Hematopoietic multipotent progenitor cell treated with erythropoietin and hydrocortisone succinate and interleukin-3 and kit ligand, for 8 days (in vitro differentiated cells): ENCODE results near the gene AFDN.
"Not testable (repeated sequence)": the region's sequence is repeated elsewhere in the genome, so short reads cannot be mapped to it uniquely, and the experiment has no call there.

ENCODE experiments used
- DNase-seq: peaks from one replicate; pipeline ENCODE4 v3.0.0-alpha.2; 2015

Gene AFDN

GRCh38 chr6:167985911-167986595, 159.3 kb downstream of the AFDN start:
- no peak for DNase-seq

DNA sequence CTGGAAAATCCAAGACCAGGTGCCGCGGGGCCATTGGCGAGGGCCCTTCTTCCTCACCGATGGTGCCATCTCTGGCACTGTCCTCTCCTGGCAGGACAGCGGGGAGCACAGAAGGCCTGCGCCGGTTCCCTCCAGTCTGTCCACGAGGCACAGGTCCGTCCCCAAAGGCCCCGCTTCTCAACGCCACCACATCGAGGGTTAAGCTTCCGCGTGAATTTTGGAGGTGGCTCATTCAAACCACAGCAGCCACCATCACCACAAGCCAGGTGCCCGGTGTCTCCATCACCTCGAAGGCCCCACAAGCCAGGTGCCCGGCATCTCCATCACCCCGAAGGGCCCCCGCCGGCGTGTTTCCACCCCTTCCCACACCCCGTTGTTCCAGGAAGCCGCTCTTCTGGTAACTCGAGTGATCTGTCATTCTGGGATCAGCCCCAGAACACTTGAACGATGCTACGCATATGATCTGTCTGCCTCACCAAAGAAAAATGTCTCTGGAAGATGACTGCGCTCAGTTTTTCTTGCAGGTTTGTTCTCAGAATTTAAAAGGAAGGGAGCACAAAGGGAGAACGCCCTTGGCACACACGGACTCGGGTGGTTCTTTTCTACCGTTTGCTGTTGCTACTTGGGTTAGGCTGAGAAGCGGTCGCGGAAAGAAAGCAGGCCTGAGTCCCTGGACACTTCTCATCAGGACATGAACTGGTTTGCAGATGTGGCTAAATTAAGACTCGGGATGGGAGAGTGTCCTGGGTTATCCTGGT, 160.9 kb downstream of the AFDN start:
- no peak for DNase-seq

DNA sequence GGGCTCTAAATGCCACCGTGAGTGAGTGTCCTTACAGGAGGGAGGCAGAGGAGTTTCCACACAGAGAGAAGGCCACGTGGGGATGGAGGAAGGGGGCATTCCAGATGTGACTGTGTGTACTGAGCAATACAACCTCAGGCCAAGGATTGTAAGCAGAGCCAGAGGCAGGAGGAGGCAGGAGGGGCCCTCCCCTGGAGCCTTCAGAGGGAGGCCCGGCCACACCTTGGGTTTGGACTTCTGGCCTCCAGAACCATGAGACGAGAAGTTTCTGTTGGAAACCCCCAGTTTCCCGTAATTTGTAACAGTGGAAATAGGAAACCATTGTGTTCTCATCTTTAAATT, 161.4 kb downstream of the AFDN start:
- no peak for DNase-seq

- no peak for DNase-seq
These were observed 162.5 kb downstream of the AFDN start for GRCh38 chr6:167988945-167989841.

- no peak for DNase-seq
These were observed 163.6 kb downstream of the AFDN start for GRCh38 chr6:167990016-167990945.

GRCh38 chr6:167993169-167993568, 166.5 kb downstream of the AFDN start:
- DNase-seq: no peak

DNA sequence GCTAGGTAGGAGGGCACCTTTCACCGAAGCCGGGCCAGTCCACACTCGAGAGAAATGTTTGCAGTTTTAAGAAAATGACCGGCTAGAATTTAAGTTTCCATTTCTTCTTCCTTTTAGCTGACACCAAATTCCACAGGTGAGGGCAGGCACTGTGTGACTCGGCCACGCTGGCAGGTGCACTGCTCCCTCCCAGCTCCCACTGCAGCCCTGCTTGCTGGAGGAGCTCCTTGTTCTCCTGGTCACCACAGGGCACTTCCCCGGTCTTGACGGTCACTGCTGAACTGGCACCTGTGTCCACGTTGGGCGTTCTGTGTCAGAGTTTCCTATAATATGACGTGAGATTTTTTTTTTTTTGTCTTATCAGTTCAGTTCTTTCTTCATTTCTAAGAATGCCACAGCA, 167.1 kb downstream of the AFDN start:
- no peak for DNase-seq

GRCh38 chr6:167995302-167995701, 168.6 kb downstream of the AFDN start:
- DNase-seq: no peak

- no peak for DNase-seq
These were observed 169.0 kb downstream of the AFDN start for GRCh38 chr6:167995731-167996151.

DNA sequence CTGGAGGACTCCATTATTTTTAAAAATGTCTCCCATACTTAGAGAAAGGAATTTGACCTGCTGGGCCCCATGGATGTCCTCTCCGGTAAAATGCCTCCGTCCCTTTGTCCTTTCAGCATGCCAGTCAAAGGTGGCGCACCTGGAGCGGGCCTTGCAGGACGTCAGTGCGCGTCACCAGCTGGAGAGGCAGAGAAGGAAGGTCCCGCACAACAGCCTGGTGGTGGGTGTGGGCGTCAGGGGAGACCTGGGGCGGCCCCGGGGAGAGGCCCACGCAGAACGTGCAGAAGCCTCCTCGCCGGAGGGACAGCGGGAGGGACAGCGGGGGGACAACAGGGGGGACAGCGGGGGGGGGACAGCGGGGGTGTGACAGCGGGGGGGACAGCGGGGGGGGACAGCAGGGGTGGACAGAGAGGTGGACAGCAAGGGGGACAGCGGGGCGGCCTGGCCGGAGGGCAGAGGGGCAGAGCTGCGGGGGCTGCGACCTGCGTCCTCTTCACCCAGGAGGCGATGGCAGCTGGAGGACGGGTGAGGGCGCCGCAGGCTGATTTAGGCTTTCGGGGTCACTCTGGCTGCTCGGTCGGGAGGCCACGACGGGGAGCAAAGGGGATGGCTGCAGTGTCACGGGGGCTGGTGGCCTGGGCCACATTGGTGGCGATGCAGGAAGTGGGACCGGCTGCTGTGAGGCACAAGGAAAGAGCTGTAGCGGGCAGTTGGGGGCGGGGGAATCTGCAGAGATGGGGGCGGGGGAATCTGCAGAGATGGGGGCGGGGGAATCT, 169.9 kb downstream of the AFDN start:
- DNase-seq: no peak

- no peak for DNase-seq
These were observed 170.9 kb downstream of the AFDN start, which contains the start of gene KIF25 for GRCh38 chr6:167997642-167998041. Gene KIF25 (plus strand): TSS chr6:167997671. CDS start chr6:168029586, 31,915 bp downstream.

DNA sequence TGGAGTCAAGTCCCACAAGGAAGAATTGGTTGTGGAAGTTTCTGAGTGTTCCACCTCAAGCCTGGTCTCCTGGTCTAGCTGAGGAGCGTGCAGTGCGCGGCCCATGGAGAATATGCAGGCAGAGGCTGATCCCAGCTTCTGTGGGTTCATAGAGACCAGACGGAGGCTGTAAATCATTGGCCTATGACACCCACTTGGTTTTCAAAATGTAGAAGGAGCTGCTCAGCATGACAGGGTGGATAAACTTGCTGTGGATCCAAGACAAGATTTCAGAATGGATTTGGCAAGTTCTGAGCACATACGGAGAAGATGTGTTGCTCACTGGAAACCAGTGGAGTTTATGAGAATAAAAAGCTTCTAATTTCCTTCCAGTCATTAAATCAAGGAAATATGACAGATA, 171.5 kb downstream of the AFDN start:
- no peak for DNase-seq

- DNase-seq: no peak
These were observed 173.7 kb downstream of the AFDN start for GRCh38 chr6:168000198-168001028.

GRCh38 chr6:168001029-168001332, 174.3 kb downstream of the AFDN start:
- DNase-seq: no peak

DNA sequence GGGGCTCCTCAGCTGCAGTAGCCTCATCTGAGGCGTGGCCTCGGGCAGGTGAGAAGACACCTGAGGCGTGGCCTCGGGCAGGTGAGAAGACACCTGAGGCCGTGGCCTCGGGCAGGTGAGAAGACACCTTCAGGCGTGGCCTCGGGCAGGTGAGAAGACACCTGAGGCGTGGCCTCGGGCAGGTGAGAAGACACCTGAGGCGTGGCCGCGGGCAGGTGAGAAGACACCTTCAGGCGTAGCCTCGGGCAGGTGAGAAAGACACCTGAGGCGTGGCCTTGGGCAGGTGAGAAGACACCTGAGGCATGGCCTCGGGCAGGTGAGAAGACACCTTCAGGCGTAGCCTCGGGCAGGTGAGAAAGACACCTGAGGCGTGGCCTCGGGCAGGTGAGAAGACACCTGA, 174.8 kb downstream of the AFDN start:
- DNase-seq: not testable (repeated sequence)

GRCh38 chr6:168002804-168003203, 176.1 kb downstream of the AFDN start:
- no peak for DNase-seq

GRCh38 chr6:168004023-168004422, 177.3 kb downstream of the AFDN start:
- DNase-seq: no peak

- no peak for DNase-seq
These were observed 178.2 kb downstream of the AFDN start for GRCh38 chr6:168004945-168005344.

GRCh38 chr6:168005796-168006195, 179.1 kb downstream of the AFDN start:
- no peak for DNase-seq

DNA sequence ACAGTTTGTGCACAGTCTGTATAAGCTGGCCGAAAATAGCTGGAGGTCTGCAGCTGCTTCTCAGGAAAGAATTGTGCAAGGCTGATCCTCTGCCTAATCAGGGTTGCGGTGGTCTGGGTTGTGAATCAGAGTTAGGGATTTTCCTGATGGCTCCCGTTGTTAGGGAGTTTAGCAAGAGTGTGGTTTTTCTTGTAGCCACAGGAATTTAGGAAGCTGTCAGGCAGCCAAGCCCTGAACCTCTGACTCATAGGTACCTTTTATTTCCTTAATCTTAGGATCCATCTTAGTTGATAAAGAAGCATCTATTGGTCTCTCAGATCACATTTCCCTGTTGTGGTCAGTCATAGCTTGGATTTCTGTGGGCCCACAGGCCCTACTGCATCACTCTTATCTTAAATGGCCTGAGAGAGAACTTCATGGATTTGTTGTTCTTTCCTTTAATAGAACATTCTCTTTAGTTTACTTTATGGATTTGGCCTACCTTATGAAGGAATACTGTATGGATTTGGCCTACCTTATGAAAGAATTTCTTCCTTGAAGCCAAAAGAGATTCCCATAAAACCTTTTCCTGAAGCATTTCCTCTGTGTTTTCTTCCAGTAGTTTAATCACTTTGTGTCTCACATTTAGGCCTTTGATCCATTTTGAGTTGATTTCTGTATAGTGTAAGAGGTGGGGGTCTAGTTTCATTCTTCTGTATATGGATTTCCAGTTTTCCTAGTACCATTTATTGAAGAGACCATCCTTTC, 181.1 kb downstream of the AFDN start:
- no peak for DNase-seq
